SIG-M5 treated with dmso at 0.1 percent for 504 hours (cell line): ENCODE results near the gene TOP3B.

ENCODE experiments used
- DNase-seq: peaks from one replicate; lab custom pipeline; 2025; ENCODE audit not compliant: unreplicated experiment; lab: John Stamatoyannopoulos, UW

TOP3B gene

GRCh38 chr22:22013559-22014284, 31.1 kb upstream of the TOP3B start:
- DNase-seq: no peak

GRCh38 chr22:22011964-22012363, 29.4 kb upstream of the TOP3B start:
- DNase-seq: no peak

GRCh38 chr22:22010358-22010757, 27.8 kb upstream of the TOP3B start:
- no peak for DNase-seq

- no peak for DNase-seq
Observed at GRCh38 chr22:22009661-22010060, 27.1 kb upstream of the TOP3B start.

- no peak for DNase-seq
Observed at GRCh38 chr22:22006596-22006990, 24.0 kb upstream of the TOP3B start.

- DNase-seq: no peak
Observed at GRCh38 chr22:22005945-22006595, 23.5 kb upstream of the TOP3B start.

GRCh38 chr22:22003233-22003632, 20.6 kb upstream of the TOP3B start:
- DNase-seq: no peak

- no peak for DNase-seq
Observed at GRCh38 chr22:22002526-22003055, 20.0 kb upstream of the TOP3B start.

GRCh38 chr22:22001664-22002525, 19.3 kb upstream of the TOP3B start:
- DNase-seq: no peak

- no peak for DNase-seq
Observed at GRCh38 chr22:21998595-21999247, 16.1 kb upstream of the TOP3B start.

- no peak for DNase-seq
Observed at GRCh38 chr22:21996175-21996720, 13.7 kb upstream of the TOP3B start.

- DNase-seq: no peak
Observed at GRCh38 chr22:21995660-21996059, 13.1 kb upstream of the TOP3B start.

GRCh38 chr22:21994881-21995444, 12.4 kb upstream of the TOP3B start:
- DNase-seq: no peak

- no peak for DNase-seq
Observed at GRCh38 chr22:21992593-21993237, 10.1 kb upstream of the TOP3B start.

GRCh38 chr22:21991774-21992173, 9.2 kb upstream of the TOP3B start:
- no peak for DNase-seq

- DNase-seq: no peak
Observed at GRCh38 chr22:21991304-21991596, 8.7 kb upstream of the TOP3B start.

GRCh38 chr22:21990445-21991303, 8.1 kb upstream of the TOP3B start:
- no peak for DNase-seq

GRCh38 chr22:21989049-21989448, 6.5 kb upstream of the TOP3B start:
- DNase-seq: no peak

- DNase-seq: no peak
Observed at GRCh38 chr22:21985214-21985613, 2.6 kb upstream of the TOP3B start.
